Liver (tissue), 9 donors: Measurements from ENCODE around the gene FRS2. TPM values are rescaled to one million over a fixed set of nuclear protein-coding genes. Genes with fewer than 3 reads are reported as not detected.

Experiments
- DNase-seq: peaks from one replicate; pipeline ENCODE4 v3.0.0-alpha.2; 2017; ENCODE audit warnings: low spot score
- H3K27ac ChIP-seq, 2 donors: one replicate each; pipeline ENCODE4 v1.7.0; 2013; ENCODE audit warnings: inconsistent platforms in 2 of 2, low read length in 2 of 2, control low read depth in 1 of 2, low read depth in 1 of 2, mild to moderate bottlenecking in 1 of 2
- H3K27me3 ChIP-seq, 4 donors: one replicate each; pipeline versions ENCODE4 v1.6.1 to v1.7.0; 2013; ENCODE audit warnings: low read length in 3 of 4, inconsistent platforms in 1 of 4, mild to moderate bottlenecking in 1 of 4, moderate library complexity in 1 of 4; ENCODE audit not compliant: control insufficient read depth in 4 of 4, insufficient read depth in 4 of 4
- H3K36me3 ChIP-seq, 4 donors: one replicate each; pipeline versions ENCODE4 v1.6.1 to v1.7.0; 2013; ENCODE audit warnings: low read length in 3 of 4, mild to moderate bottlenecking in 3 of 4, low read depth in 1 of 4, moderate library complexity in 1 of 4; ENCODE audit not compliant: control insufficient read depth in 4 of 4, insufficient read depth in 3 of 4
- H3K4me1 ChIP-seq, 4 donors: one replicate each; pipeline versions ENCODE4 v1.6.1 to v1.7.0; 2013; ENCODE audit warnings: low read length in 3 of 4, mild to moderate bottlenecking in 3 of 4, moderate library complexity in 1 of 4; ENCODE audit not compliant: control insufficient read depth in 4 of 4, insufficient read depth in 4 of 4
- H3K4me3 ChIP-seq, 3 donors: one replicate each; pipeline versions ENCODE4 v1.6.1 to v1.7.0; 2013; ENCODE audit warnings: low read length in 3 of 3, control low read depth in 1 of 3, low read depth in 1 of 3, mild to moderate bottlenecking in 1 of 3
- H3K9ac ChIP-seq, 2 donors: one replicate each; pipeline ENCODE4 v1.7.0; 2013; ENCODE audit warnings: low read length in 2 of 2, mild to moderate bottlenecking in 2 of 2, moderate library complexity in 2 of 2, control low read depth in 1 of 2, low read depth in 1 of 2
- H3K9me3 ChIP-seq, 4 donors: one replicate each; pipeline versions ENCODE4 v1.6.1 to v1.7.0; 2013; ENCODE audit warnings: low read length in 3 of 4; ENCODE audit not compliant: control insufficient read depth in 4 of 4
- ATF3 ChIP-seq: IDR thresholded peaks from 2 replicates; pipeline ENCODE4 v1.6.1; 2016; ENCODE audit warnings: antibody characterized with exemption
- CTCF ChIP-seq: fragments of 150-350 bp; IDR thresholded peaks from 2 replicates; pipeline ENCODE4 v1.5.1; 2017; ENCODE audit warnings: improper control_type of control experiment, low read depth, low read length; ENCODE audit not compliant: missing input control
- EGR1 ChIP-seq, 2 donors: IDR thresholded peaks; 2 replicates each; pipeline ENCODE4 v1.6.1; 2016 to 2018; ENCODE audit warnings: antibody characterized with exemption in 2 of 2, low read depth in 2 of 2
- FOXA1 ChIP-seq: IDR thresholded peaks from 2 replicates; pipeline ENCODE4 v1.6.1; 2016; ENCODE audit warnings: antibody characterized with exemption
- FOXA2 ChIP-seq: IDR thresholded peaks from 2 replicates; pipeline ENCODE4 v1.6.1; 2016; ENCODE audit warnings: antibody characterized with exemption
- GABPA ChIP-seq, 2 donors: IDR thresholded peaks in 1 of 2; conservative IDR thresholded peaks in 1 of 2; 2 replicates each; pipeline ENCODE4 v1.6.1; 2016; ENCODE audit warnings: antibody characterized with exemption in 2 of 2, mild to moderate bottlenecking in 1 of 2, moderate library complexity in 1 of 2
- HNF4A ChIP-seq, 2 donors: conservative IDR thresholded peaks; 2 replicates each; pipeline ENCODE4 v1.6.1; 2016; ENCODE audit warnings: antibody characterized with exemption in 2 of 2, mild to moderate bottlenecking in 2 of 2
- JUND ChIP-seq, 2 donors: IDR thresholded peaks; 2 replicates each; pipeline ENCODE4 v1.6.1; 2016; ENCODE audit warnings: antibody characterized with exemption in 2 of 2
- MAX ChIP-seq: IDR thresholded peaks from 2 replicates; pipeline ENCODE4 v1.6.1; 2016; ENCODE audit warnings: antibody characterized with exemption
- NR2F2 ChIP-seq: IDR thresholded peaks from 2 replicates; pipeline ENCODE4 v1.6.1; 2016; ENCODE audit warnings: antibody characterized with exemption
- RAD21 ChIP-seq, 2 donors: IDR thresholded peaks; 2 replicates each; pipeline ENCODE4 v1.6.1; 2016; ENCODE audit warnings: antibody characterized with exemption in 2 of 2, mild to moderate bottlenecking in 2 of 2
- REST ChIP-seq: IDR thresholded peaks from 2 replicates; pipeline ENCODE4 v1.6.1; 2016; ENCODE audit warnings: antibody characterized with exemption, mild to moderate bottlenecking
- RXRA ChIP-seq, 2 donors: IDR thresholded peaks; 2 replicates each; pipeline ENCODE4 v1.6.1; 2017 to 2018; ENCODE audit warnings: antibody characterized with exemption in 2 of 2, mild to moderate bottlenecking in 1 of 2
- SP1 ChIP-seq: IDR thresholded peaks from 2 replicates; pipeline ENCODE4 v1.6.1; 2018; ENCODE audit warnings: antibody characterized with exemption, mild to moderate bottlenecking
- TAF1 ChIP-seq: conservative IDR thresholded peaks from 2 replicates; pipeline ENCODE4 v1.6.1; 2016; ENCODE audit warnings: antibody characterized with exemption, mild to moderate bottlenecking
- YY1 ChIP-seq: IDR thresholded peaks from 2 replicates; pipeline ENCODE4 v1.6.1; 2016; ENCODE audit warnings: antibody characterized with exemption, mild to moderate bottlenecking
- ZBTB33 ChIP-seq: IDR thresholded peaks from 2 replicates; pipeline ENCODE4 v1.6.1; 2016; ENCODE audit warnings: antibody characterized with exemption
- WGBS: extraction: QIAGEN DNeasy Blood & Tissue Kit; methylation state at CpG from one replicate; pipeline ENCODE4 v1.1.7; 2013; 5-methylcytosine and 5-hydroxymethylcytosine counted together
- polyA plus RNA-seq, 2 donors: library from polyadenylated mRNA; stranded (reverse) in 1 of 2; unstranded in 1 of 2; fragments of 200-250 nt in 1 of 2; fragments of >200 nt in 1 of 2; fragmentation: Nextera tagmentation in 1 of 2; extraction: Ambion mirVana in 1 of 2; gene quantifications; one replicate each; pipeline versions ENCODE4 v1.2.1 to v1.2.3, GENCODE V29; 2013 to 2015
- total RNA-seq, 2 donors: library from RNA; depleted of rRNA; stranded (reverse); fragments of >200 nt; gene quantifications; one replicate each; pipeline ENCODE4 v1.2.3, GENCODE V29; 2014
- donor health status: healthy.
- donor health status: healthy.
- donor health status: healthy.
- donor health status: healthy.
- donor health status: healthy.

FRS2 gene
- total and polyA plus RNA-seq, 4 donors, result 7.0 to 24.0 (median 21.9) TPM

- Histone ChIP-seq H3K27me3 (no peaks in the 10 kb centered on the region), H3K36me3 (no peaks in the 10 kb centered on the region), H3K4me3 (no peak overlapping the region), H3K27ac (no peak overlapping the region), H3K9me3 (no peaks in the 10 kb centered on the region), H3K4me1 (no peaks in the 10 kb centered on the region), H3K9ac (no peak overlapping the region)
- TF ChIP-seq CTCF, result no peak
- TF ChIP-seq FOXA2, result no peak
- no peak for TF ChIP-seq ATF3
- no peak for TF ChIP-seq RXRA (IDR thresholded peaks at IDR 0.05)
- TF ChIP-seq YY1, result no peak
- no peak for TF ChIP-seq NR2F2
- TF ChIP-seq MAX, result no peak
- TF ChIP-seq RAD21 (IDR thresholded peaks at IDR 0.05), result no peak
- no peak for TF ChIP-seq SP1
- TF ChIP-seq ZBTB33, result no peak
- no peak for TF ChIP-seq GABPA (IDR thresholded peaks at IDR 0.05 in 1 of 2, conservative IDR thresholded peaks at IDR 0.05 in 1 of 2)
- TF ChIP-seq REST, result no peak
- TF ChIP-seq JUND (IDR thresholded peaks at IDR 0.05), result no peak
- TF ChIP-seq HNF4A (conservative IDR thresholded peaks at IDR 0.05), result no peak
- no peak for TF ChIP-seq TAF1
- no peak for TF ChIP-seq EGR1 (IDR thresholded peaks at IDR 0.05; ENCODE audit: low read depth in 2 of 2)
- TF ChIP-seq FOXA1, result no peak
- DNase-seq, result no peak
- WGBS, result 68% methylated on average over 2 of the region's 2 CpGs
Measured at GRCh38 chr12:69440886-69441285, 29.3 kb upstream of the FRS2 start.

GRCh38 chr12:69442894-69443293 lies 27.3 kb upstream of the FRS2 start:
- Histone ChIP-seq H3K4me1 (no peaks in the 10 kb centered on the region), H3K36me3 (no peaks in the 10 kb centered on the region), H3K9ac (no peak overlapping the region), H3K27me3 (no peaks in the 10 kb centered on the region), H3K27ac (no peak overlapping the region), H3K9me3 (no peaks in the 10 kb centered on the region), H3K4me3 (no peak overlapping the region)
- DNase-seq, result no peak
- 91% methylated on average over 3 of the region's 3 CpGs for WGBS
- TF ChIP-seq EGR1 (IDR thresholded peaks at IDR 0.05; ENCODE audit: low read depth in 2 of 2) (no peak), NR2F2 (no peak), ZBTB33 (no peak), MAX (no peak)
